Activated T-cell treated with anti-CD3 and anti-CD28 coated beads, Interleukin-2, amount 50 U/mL, for 48 hours (primary cell): ENCODE results near the gene ABCB8.

Experiments
- DNase-seq, 2 experiments: peaks; one replicate each; pipeline ENCODE4 v3.0.0-alpha.2; 2020

Gene ABCB8

GRCh38 chr7:151028131-151028947 is at the start of gene ABCB8:
Gene ABCB8 (plus strand): TSS chr7:151028450. CDS start chr7:151028516, 66 bp downstream.
- peak; percentile 99 for DNase-seq

- no peak for DNase-seq
Observed at GRCh38 chr7:150979713-150980390, 48.4 kb upstream of the ABCB8 start.

- DNase-seq = no peak
Observed at GRCh38 chr7:150980663-150981062, 47.6 kb upstream of the ABCB8 start.

- no peak for DNase-seq
Observed at GRCh38 chr7:150981644-150982043, 46.6 kb upstream of the ABCB8 start.

- no peak for DNase-seq
Observed at GRCh38 chr7:150982351-150982750, 45.9 kb upstream of the ABCB8 start.

- DNase-seq = no peak
Observed at GRCh38 chr7:150983893-150984368, 44.3 kb upstream of the ABCB8 start.

- peak; percentile 73 to 78 for DNase-seq
Observed at GRCh38 chr7:150986099-150986512, 42.1 kb upstream of the ABCB8 start.

GRCh38 chr7:150986556-150986955 is 41.7 kb upstream of the ABCB8 start:
- no peak for DNase-seq

- DNase-seq = peak; percentile 84 to 85
Observed at GRCh38 chr7:150988230-150989226, 39.7 kb upstream of the ABCB8 start.

- no peak for DNase-seq
Observed at GRCh38 chr7:150989456-150989855, 38.8 kb upstream of the ABCB8 start.

- DNase-seq = no peak
Observed at GRCh38 chr7:150990416-150991186, 37.6 kb upstream of the ABCB8 start, which contains the start of gene NOS3. Gene NOS3 (plus strand): TSS chr7:150991017. CDS start chr7:150993804, 2,787 bp downstream.

- DNase-seq = no peak
Observed at GRCh38 chr7:150992051-150992640, 36.1 kb upstream of the ABCB8 start.

GRCh38 chr7:150992833-150993302 is 35.4 kb upstream of the ABCB8 start:
- no peak for DNase-seq

GRCh38 chr7:150993511-150993910 is 34.7 kb upstream of the ABCB8 start:
- no peak for DNase-seq

- no peak for DNase-seq
Observed at GRCh38 chr7:150994141-150994837, 34.0 kb upstream of the ABCB8 start.

- no peak for DNase-seq
Observed at GRCh38 chr7:150994838-150995510, 33.3 kb upstream of the ABCB8 start.

- no peak for DNase-seq
Observed at GRCh38 chr7:150996376-150997074, 31.7 kb upstream of the ABCB8 start.

- peak in 1 of 2 experiments; percentile 16 for DNase-seq
Observed at GRCh38 chr7:150997075-150997511, 31.2 kb upstream of the ABCB8 start.

- DNase-seq = no peak
Observed at GRCh38 chr7:150997817-150998216, 30.4 kb upstream of the ABCB8 start.
